Measurements from ENCODE around the gene EPHA8.

The EPHA8 gene

DNA sequence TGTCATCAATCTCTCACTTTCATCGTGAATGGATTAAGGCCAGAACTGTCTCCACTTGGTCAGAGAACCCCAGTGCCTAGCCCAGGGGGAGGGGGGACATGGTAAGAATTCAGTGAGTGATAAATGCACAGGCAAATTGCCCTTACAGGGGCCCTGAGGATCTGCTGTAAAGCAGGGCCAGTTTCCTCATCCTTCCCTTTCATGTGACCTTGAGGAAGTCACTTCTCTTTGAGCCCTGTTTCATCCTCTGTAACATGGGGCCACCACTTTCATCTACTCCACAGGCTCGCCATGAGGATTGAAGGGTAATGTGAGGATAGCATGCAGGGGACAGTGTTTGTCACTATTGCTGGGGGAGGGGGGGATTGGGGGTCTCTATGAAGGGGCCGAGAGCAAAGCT lies 45.1 kb downstream of the EPHA8 start:
- TF ChIP-seq JUND (IDR thresholded peaks at IDR 0.05; ENCODE audit: low read depth), result no peak
- no peak for DNase-seq (ENCODE audit: low read depth in 1 of 2, low spot score in 1 of 2)
- in situ Hi-C loops (cut with HindIII; ENCODE audit: low pct_unique_long_range_greater_than_20kb, low sequenced_read_pairs), result no loop called here

DNA sequence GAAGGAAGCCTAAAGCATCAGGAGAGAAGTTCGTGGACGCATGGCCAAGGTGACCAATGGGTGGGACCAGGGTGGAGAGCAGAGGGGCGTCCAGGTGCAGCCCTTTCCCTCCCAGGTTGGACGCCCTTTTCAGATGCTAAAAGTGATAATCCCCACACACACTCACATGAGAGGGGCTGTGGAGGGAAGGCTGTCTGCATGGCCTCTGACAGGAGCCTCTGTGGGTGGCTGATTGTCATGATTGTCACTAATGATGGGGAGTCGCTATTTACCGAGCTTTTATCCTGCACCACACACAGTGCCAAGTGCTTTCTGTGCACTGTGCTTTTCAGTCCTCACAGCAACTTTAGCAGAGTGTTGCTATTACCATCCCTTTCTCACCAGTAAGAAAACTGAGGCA lies 46.0 kb downstream of the EPHA8 start:
- no peak for DNase-seq (ENCODE audit: low read depth in 1 of 2, low spot score in 1 of 2)
- TF ChIP-seq JUND (IDR thresholded peaks at IDR 0.05; ENCODE audit: low read depth), result no peak
- in situ Hi-C loops (cut with HindIII; ENCODE audit: low pct_unique_long_range_greater_than_20kb, low sequenced_read_pairs), result no loop called here

DNA sequence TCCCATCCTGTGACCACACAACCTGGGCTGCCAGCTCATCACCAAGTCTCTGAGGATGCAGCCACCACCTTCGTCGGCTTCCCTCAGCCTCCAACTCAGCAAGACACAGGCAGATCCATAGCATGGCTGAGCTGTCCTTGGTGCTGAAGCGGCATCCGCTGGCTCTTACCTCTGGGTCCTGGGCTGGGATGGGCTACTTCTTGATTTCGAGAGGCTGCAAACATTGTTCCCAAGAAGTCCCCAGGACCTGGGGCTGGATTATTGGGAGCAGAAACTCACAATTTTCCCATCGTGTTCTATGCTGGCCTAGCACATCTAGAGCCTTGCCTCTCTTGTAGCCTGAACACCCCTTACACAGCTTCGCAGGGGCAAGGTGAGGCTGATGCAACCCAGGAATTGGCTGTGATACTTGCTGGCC lies 48.2 kb downstream of the EPHA8 start:
- DNase-seq (ENCODE audit: low read depth in 1 of 2, low spot score in 1 of 2), result peak; percentile 39 to 80
- no peak for TF ChIP-seq JUND (IDR thresholded peaks at IDR 0.05; ENCODE audit: low read depth)
- in situ Hi-C loops (cut with HindIII; ENCODE audit: low pct_unique_long_range_greater_than_20kb, low sequenced_read_pairs), result no loop called here

DNA sequence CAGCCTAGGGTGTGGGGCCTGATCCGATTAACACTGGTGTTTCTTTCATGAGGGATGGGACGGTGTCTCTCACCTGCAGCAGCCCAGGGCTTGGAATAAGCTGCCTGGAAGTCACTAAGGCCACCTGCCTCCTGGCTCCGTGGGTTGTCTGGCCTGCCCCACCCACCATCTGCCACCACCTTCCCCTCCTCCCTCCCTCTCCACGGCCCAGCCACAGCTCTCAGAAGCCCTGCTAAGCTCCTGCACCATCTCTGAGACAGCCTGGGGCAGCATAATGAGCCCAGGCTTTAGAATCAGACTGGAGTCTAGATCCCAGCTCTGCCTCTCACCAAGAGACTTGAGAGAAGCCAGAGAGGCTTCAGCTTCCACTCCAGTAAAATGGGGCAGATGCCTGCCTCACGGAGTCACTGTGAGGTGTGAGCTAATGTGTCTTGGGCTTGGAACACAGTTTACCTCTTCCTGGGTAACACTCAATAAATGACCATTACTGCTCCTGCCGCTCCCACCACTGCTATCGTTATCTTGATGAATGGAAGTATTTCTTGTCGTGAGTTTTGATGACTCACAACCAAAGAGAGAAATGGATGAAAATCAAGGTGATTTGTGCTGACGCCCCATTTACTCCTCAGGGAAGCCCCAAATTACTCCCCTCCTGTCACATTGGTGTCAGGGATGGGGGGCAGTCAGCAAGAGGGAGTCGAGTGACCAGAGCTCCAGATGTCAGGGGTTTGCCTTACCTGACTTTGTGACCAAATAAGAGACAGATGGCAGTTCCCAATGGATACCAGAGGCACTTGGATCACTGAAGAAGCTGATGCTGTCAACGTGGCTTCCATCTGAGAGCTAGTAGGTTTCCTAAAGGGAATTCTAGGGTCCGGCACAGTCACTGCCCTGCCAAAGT lies 49.6 kb downstream of the EPHA8 start:
- DNase-seq (ENCODE audit: low read depth in 1 of 2, low spot score in 1 of 2), result no peak
- no peak for TF ChIP-seq JUND (IDR thresholded peaks at IDR 0.05; ENCODE audit: low read depth)
- in situ Hi-C loops (cut with HindIII; ENCODE audit: low pct_unique_long_range_greater_than_20kb, low sequenced_read_pairs), result no loop called here

DNA sequence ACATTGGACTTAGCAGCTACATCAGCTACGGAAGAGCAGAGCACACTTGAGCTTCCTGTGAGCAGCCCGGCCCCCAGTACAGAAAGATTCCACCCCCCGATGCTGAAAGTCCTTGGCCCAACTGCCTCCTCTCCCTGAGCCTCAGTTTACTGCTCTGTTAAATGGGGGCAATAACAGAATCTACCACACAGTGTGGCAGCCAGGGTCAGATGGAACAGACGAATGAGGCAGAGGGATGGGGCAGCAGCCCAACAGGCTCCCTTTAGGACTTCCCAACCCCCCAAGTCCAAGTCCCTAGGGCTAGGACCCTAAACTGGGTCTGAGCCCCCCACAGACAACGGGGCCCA lies 50.3 kb downstream of the EPHA8 start:
- in situ Hi-C loops (cut with HindIII; ENCODE audit: low pct_unique_long_range_greater_than_20kb, low sequenced_read_pairs), result no loop called here
- DNase-seq (ENCODE audit: low read depth in 1 of 2, low spot score in 1 of 2), result no peak
- TF ChIP-seq JUND (IDR thresholded peaks at IDR 0.05; ENCODE audit: low read depth), result no peak

DNA sequence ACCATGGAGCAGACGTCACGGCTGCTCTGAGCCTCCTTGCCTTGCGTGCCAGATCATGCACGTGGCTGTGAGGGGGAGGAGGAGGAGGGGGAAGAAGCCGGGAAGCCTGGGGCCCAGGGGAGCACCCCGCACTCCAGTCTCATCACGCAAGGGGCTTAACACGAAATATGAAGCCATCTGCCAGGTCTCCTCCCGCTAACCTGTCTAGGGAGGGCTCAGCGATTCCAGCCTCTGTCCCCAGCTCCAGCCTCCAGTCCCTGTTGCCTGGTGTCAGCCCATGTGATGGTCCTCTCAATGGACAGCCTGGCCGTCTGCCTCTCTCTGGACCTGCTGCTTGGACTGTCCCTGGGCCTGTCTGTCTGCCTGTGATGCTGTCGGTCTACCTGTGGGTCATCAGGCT lies 50.7 kb downstream of the EPHA8 start:
- in situ Hi-C loops (cut with HindIII; ENCODE audit: low pct_unique_long_range_greater_than_20kb, low sequenced_read_pairs), result no loop called here
- DNase-seq (ENCODE audit: low read depth in 1 of 2, low spot score in 1 of 2), result no peak
- TF ChIP-seq JUND (IDR thresholded peaks at IDR 0.05; ENCODE audit: low read depth), result no peak

DNA sequence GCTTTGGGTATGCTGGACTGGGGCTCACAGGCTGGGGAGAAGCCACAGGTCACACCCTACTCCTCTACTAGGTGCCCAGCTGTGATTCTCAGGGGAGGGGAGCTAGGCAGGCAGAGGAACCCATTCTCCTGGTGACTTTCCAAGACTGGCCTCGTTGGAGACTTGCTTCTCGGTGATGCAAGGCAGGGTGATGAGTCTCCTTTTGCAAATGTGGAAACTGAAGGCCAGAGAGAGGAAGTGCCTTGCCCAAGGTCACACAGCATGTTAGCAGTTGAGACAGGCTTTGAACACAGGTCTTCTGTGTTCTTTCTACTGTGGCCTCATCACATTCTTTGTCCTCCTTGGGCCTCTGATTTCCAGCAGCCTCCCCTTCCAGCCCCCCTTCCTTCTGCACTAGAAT lies 52.6 kb downstream of the EPHA8 start:
- in situ Hi-C loops (cut with HindIII; ENCODE audit: low pct_unique_long_range_greater_than_20kb, low sequenced_read_pairs), result no loop called here
- no peak for DNase-seq (ENCODE audit: low read depth in 1 of 2, low spot score in 1 of 2)

DNA sequence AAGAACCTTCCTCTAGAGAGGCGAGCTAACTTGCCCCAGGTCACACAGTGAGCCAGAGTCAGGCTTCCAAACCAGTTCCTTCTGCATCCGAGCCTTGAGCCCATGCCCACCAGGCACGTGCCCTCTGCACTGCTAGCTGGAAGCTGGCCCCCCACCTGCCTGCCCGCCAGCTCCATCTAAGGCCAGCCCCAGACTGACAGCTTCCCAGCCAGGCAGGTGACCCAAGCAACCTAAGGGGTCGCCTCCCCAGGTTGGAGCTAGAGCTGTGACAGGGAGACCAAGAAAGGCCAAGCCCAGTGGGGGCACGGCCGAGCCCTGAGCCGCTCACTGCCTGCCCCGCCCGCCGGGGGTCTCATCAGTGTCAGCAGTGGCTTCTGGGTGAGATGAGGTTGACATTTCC lies 53.3 kb downstream of the EPHA8 start:
- in situ Hi-C loops (cut with HindIII; ENCODE audit: low pct_unique_long_range_greater_than_20kb, low sequenced_read_pairs), result no loop called here
- TF ChIP-seq JUND (IDR thresholded peaks at IDR 0.05; ENCODE audit: low read depth), result no peak
- no peak for DNase-seq (ENCODE audit: low read depth in 1 of 2, low spot score in 1 of 2)

More for the DNA sequence above, 52.6 kb downstream of the EPHA8 start:
- no peak for TF ChIP-seq JUND (IDR thresholded peaks at IDR 0.05; ENCODE audit: low read depth)

DNA sequence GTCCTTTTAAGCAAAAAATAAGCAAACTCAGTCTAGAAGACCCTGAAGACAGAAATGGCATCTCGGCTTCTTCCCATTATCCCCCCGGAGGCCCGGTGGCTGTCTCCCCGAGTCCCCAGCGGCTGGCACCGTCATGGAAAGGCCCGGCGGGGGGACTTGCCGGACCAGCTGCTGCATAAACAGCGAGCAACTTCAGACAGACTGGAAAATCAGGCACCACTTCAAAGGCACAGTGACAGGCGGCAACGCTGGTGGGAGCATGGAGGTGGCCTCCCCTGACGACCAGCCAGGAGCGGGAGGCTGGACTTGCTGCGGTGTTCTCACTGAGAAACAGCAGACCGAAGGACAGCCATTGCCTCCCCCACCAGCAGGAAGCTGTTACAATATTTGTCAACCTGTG lies 54.8 kb downstream of the EPHA8 start:
- peak; percentile 21 to 35 for DNase-seq (ENCODE audit: low read depth in 1 of 2, low spot score in 1 of 2)
- in situ Hi-C loops (cut with HindIII; ENCODE audit: low pct_unique_long_range_greater_than_20kb, low sequenced_read_pairs), result no loop called here
- TF ChIP-seq JUND (IDR thresholded peaks at IDR 0.05; ENCODE audit: low read depth), result no peak

DNA sequence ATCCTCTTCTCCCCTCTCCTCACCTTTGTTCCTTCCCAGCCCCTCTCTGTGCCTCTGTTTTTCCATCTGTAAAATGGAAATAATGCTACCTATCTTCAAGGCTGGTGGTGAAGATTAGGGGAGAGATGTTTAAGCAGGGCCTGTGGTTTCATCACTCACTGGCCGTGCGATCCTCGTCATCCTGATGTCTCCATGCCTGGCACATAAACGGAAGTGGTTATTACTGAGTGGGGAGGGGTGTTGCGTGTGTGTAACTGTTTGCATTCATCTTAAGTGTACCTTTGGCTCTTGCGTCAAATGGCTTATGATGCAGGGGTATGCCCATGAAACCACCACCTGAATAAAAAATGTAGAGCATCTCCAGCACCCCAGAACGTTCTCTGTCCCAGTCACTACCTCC lies 56.0 kb downstream of the EPHA8 start:
- DNase-seq (ENCODE audit: low read depth in 1 of 2, low spot score in 1 of 2), result no peak
- no peak for TF ChIP-seq JUND (IDR thresholded peaks at IDR 0.05; ENCODE audit: low read depth)
- in situ Hi-C loops (cut with HindIII; ENCODE audit: low pct_unique_long_range_greater_than_20kb, low sequenced_read_pairs), result no loop called here

DNA sequence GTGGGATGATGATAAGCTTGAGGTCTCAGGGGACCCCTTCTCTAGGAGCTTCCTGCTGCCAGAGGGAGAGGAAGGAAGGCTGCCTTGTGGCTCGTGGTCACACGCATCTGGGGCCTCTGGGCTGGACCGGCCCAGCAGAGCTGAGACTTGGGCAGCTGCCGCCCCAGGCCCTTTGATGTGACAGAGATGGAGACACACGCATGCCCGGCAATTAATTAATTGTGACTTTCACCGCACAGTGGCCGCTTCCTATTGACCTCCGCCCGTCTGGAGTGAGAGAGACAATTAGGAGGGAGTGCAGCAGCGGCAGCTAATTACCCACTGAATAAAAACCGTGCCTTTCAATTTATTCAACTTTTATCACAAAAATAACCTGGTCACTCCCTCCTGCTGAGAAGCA lies 56.5 kb downstream of the EPHA8 start:
- in situ Hi-C loops (cut with HindIII; ENCODE audit: low pct_unique_long_range_greater_than_20kb, low sequenced_read_pairs), result no loop called here
- no peak for TF ChIP-seq JUND (IDR thresholded peaks at IDR 0.05; ENCODE audit: low read depth)
- DNase-seq (ENCODE audit: low read depth in 1 of 2, low spot score in 1 of 2), result no peak

DNA sequence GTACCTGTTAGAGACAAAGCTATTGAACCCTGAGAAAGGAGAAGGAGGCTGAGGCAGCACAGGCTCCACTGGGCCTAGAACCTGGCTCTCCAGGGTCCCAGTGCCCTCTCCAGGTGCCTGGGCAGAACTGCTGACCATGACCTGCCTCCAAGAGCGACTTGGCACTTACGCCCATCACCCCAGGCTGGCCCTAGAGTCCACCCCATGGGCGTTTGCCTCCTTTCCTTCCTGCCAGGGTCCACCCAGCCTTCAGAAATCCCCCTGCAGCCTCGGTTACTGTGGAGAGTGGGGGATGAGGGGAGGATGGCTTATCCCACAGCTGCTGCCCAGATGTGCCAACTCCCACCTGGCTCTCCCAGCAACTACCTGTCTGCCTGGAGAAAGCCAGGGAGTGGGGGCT lies 58.5 kb downstream of the EPHA8 start:
- TF ChIP-seq JUND (IDR thresholded peaks at IDR 0.05; ENCODE audit: low read depth), result no peak
- in situ Hi-C loops (cut with HindIII; ENCODE audit: low pct_unique_long_range_greater_than_20kb, low sequenced_read_pairs), result no loop called here
- no peak for DNase-seq (ENCODE audit: low read depth in 1 of 2, low spot score in 1 of 2)

DNA sequence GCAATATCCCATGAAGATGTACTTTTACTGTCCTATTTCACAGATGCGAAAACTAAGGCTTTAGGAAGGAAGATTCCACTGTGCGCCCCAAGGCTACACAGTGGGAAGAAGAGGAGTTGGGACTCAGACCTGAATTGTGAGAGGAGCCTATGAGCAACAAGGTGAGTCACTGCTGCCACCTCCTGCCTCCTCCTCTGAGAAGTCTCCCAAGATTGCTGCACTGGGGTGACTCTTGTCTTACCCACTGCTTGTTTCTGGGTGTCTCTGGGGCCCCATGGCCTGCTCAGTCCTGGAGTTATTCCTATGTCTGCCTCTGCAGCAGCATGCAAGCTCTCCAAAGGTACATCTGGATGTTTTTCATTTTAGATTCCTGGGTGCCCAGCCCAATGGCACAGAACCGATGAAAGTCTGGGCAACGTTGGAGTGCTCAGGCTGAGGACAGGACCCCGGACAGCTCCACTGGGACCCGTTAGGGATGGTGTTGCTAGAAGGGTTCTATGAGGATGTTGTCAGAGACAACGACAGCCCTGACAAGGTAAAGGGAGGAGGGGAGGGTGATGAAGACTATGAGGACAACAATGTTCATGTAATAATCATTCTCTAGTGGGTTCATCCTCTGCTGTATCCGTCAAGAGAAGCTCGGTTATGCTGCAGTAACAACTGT lies 62.1 kb downstream of the EPHA8 start:
- in situ Hi-C loops (cut with HindIII; ENCODE audit: low pct_unique_long_range_greater_than_20kb, low sequenced_read_pairs), result no loop called here
- peak in 1 of 2 experiments; percentile 50 for DNase-seq (ENCODE audit: low read depth in 1 of 2, low spot score in 1 of 2)

More for the DNA sequence above, 62.1 kb downstream of the EPHA8 start:
- no peak for TF ChIP-seq JUND (IDR thresholded peaks at IDR 0.05; ENCODE audit: low read depth)
